ENCODE measurements around the gene LMNB1.
"Not testable (repeated sequence)": the region's sequence is repeated elsewhere in the genome, so short reads cannot be mapped to it uniquely, and the experiment has no call there.

LMNB1 gene, protein sequence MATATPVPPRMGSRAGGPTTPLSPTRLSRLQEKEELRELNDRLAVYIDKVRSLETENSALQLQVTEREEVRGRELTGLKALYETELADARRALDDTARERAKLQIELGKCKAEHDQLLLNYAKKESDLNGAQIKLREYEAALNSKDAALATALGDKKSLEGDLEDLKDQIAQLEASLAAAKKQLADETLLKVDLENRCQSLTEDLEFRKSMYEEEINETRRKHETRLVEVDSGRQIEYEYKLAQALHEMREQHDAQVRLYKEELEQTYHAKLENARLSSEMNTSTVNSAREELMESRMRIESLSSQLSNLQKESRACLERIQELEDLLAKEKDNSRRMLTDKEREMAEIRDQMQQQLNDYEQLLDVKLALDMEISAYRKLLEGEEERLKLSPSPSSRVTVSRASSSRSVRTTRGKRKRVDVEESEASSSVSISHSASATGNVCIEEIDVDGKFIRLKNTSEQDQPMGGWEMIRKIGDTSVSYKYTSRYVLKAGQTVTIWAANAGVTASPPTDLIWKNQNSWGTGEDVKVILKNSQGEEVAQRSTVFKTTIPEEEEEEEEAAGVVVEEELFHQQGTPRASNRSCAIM

DNA sequence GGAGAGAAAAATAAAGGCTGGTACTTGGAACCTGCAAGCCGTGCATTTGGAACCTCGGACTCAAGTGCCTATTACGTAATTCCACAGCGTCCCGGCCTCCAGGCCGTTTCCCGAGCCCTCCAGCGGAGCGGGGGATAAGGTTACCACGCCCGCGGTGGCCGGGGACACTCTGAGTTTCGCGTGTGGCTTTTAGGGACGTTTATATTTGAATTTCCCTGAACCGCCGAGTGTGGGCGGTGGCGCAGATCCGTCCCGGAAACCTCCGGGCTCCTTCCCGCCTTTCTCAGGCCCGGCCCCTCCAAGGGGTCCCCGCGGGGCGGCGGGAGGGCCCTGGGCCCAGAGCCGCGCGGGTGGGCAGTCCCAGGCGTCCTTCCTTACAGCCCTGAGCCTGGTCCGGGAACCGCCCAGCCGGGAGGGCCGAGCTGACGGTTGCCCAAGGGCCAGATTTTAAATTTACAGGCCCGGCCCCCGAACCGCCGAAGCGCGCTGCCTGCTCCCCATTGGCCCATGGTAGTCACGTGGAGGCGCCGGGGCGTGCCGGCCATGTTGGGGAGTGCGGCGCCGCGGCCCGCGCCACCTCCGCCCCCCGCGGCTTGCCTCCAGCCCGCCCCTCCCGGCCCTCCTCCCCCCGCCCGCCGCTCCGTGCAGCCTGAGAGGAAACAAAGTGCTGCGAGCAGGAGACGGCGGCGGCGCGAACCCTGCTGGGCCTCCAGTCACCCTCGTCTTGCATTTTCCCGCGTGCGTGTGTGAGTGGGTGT, at the start of gene LMNB1:
Gene LMNB1, plus strand, starts transcription at position 638 of the 758 bp plus-strand sequence. CDS start 373 bp downstream, outside the sequence.
- Histone ChIP-seq H3K9ac (ENCODE audit: low read depth, low read length) (peak within 1 kb of the TSS; percentile 96), H3K36me3 (ENCODE audit: insufficient read depth, low read length) (no peaks in the 10 kb centered on the region), H3K9me3 (ENCODE audit: control insufficient read depth, insufficient read depth, low read length) (no peaks in the 10 kb centered on the region), H3K4me1 (ENCODE audit: insufficient read depth, low read length) (no peaks in the 10 kb centered on the region)

DNA sequence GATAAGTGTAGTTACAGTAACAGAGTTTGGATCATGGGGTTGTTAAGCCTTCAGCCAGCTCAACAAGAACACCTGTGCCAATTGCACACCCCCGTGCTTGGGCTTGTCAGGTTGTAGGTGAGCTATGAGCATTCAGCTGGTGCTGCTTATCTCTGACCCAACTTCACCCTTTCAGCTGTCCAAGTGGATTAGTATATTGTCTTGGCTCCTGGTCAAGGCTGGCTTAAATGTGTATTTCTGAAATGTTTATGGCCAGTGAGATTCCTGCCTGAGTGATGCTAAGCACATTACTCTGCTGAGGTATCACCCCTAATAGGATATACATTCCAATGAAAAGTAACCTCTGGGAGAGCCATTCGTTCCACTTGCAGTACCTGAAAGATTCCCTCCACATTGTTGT, 44.2 kb upstream of the LMNB1 start:
- no peaks in the 10 kb centered on the region for H3K9me3 ChIP-seq (ENCODE audit: control insufficient read depth, insufficient read depth, low read length)
- no peak overlapping the region for H3K9ac ChIP-seq (ENCODE audit: low read depth, low read length)
- 0 out of 2 replicates have a peak, but pooled peaks cover 3% of the 10 kb centered on the region for H3K4me1 ChIP-seq (ENCODE audit: insufficient read depth, low read length)
- H3K36me3 ChIP-seq (ENCODE audit: insufficient read depth, low read length) = no peaks in the 10 kb centered on the region

DNA sequence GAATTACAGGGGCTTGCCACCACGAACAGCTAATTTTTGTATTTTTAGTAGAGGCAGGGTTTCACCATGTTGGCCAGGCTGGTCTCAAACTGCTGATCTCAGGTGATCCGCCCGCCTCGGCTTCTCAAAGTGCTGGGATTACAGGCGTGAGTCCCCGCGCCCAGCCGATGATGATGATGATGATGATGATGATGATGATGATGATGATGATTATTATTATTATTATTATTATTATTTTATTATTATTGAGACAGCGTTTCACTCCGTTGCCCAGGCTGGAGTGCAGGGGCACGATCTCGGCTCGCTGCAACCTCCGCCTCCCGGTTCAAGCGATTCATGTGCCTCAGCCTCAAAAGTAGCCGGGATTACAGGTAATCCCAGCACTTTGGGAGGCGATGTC, 42.4 kb upstream of the LMNB1 start:
- H3K36me3 ChIP-seq (ENCODE audit: insufficient read depth, low read length); H3K4me1 ChIP-seq (ENCODE audit: insufficient read depth, low read length); H3K9me3 ChIP-seq (ENCODE audit: control insufficient read depth, insufficient read depth, low read length); H3K9ac ChIP-seq (ENCODE audit: low read depth, low read length): not testable (repeated sequence)

DNA sequence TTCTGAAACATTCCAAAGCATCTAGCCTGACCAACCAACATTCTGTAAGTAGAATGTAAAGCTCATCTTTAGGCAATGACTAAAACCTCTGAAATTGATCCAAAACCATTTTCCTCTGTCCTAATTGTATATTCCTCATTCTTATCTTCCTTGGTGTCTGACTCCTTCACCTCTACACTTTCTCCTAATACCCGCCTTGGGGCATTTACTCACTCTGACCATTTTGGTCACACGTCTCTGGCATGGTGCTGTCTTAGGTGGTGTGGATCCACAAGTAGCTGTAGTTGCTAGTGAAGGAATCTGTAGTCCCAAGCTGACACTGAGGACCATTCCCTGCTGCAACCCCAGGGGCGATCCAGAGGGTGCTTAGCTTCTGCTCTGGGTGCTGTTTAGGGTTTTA, 40.8 kb upstream of the LMNB1 start:
- no peaks in the 10 kb centered on the region for H3K9me3 ChIP-seq (ENCODE audit: control insufficient read depth, insufficient read depth, low read length)
- no peak overlapping the region for H3K9ac ChIP-seq (ENCODE audit: low read depth, low read length)
- no peaks in the 10 kb centered on the region for H3K36me3 ChIP-seq (ENCODE audit: insufficient read depth, low read length)
- 0 out of 2 replicates have a peak, but pooled peaks cover 3% of the 10 kb centered on the region for H3K4me1 ChIP-seq (ENCODE audit: insufficient read depth, low read length)

DNA sequence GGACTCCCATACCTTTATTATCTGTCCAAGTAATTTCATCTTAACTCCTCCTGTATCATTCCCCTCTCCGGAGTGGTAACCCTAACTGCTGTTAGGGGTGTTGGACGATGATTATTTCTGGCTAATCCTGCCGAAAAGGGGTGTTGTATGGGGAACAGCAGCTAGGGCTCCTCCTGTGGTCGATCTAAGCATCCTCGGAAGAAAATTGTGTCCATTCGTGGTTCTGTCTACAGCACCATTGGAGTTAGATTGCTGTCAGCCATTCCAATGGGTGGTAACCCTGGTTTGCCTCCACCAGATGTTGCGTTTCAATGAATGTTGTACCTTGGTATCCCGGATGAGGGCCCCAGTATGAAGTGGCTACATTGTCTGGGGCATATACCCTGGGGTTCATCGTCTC, 35.6 kb upstream of the LMNB1 start:
- Histone ChIP-seq H3K4me1 (ENCODE audit: insufficient read depth, low read length) (peaks cover 14% of the 10 kb centered on the region), H3K36me3 (ENCODE audit: insufficient read depth, low read length) (no peaks in the 10 kb centered on the region), H3K9me3 (ENCODE audit: control insufficient read depth, insufficient read depth, low read length) (no peaks in the 10 kb centered on the region), H3K9ac (ENCODE audit: low read depth, low read length) (no peak overlapping the region)

DNA sequence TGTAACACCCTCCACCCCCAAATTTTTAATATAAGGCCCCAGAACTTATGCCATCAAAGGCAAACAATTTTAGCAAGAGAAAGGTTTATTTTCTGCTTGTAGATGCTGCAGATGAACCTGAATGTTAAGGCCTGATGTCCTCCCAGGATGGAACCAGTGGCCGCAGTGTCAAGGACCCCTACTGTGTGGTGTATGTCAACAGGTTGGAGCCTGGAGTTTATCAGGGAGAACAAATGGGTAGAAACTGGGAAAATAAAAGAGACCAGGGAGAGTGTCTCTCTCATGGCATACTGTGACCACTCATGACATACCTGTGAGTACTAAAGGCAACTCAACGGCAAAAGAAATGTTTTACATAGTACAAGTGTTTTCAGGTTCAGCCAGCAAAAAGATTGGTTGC, 34.5 kb upstream of the LMNB1 start:
- H3K9ac ChIP-seq (ENCODE audit: low read depth, low read length) = no peak overlapping the region
- H3K36me3 ChIP-seq (ENCODE audit: insufficient read depth, low read length) = no peaks in the 10 kb centered on the region
- H3K9me3 ChIP-seq (ENCODE audit: control insufficient read depth, insufficient read depth, low read length) = no peaks in the 10 kb centered on the region
- H3K4me1 ChIP-seq (ENCODE audit: insufficient read depth, low read length) = peaks cover 22% of the 10 kb centered on the region

DNA sequence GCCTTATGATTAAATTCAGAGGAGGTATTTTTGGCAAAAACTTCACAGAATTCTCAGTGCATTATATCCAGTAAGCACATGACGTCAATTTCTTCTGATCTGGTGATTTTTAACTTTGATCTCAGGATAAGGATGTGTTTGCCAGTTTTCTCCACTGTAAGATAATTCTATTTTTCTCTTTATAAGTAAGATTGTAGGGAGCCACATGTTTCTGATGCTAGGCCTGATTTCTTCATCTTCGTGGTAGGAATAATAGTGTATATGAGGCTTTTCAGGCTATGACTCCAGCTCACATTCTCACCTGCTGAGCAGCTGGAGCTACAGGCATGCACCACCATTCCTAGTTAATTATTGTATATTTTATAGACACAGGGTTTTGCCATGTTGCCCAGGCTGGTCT, 32.1 kb upstream of the LMNB1 start:
- H3K36me3 ChIP-seq (ENCODE audit: insufficient read depth, low read length) = no peaks in the 10 kb centered on the region
- H3K9me3 ChIP-seq (ENCODE audit: control insufficient read depth, insufficient read depth, low read length) = no peaks in the 10 kb centered on the region
- H3K9ac ChIP-seq (ENCODE audit: low read depth, low read length) = no peak overlapping the region
- peaks cover 24% of the 10 kb centered on the region for H3K4me1 ChIP-seq (ENCODE audit: insufficient read depth, low read length)

DNA sequence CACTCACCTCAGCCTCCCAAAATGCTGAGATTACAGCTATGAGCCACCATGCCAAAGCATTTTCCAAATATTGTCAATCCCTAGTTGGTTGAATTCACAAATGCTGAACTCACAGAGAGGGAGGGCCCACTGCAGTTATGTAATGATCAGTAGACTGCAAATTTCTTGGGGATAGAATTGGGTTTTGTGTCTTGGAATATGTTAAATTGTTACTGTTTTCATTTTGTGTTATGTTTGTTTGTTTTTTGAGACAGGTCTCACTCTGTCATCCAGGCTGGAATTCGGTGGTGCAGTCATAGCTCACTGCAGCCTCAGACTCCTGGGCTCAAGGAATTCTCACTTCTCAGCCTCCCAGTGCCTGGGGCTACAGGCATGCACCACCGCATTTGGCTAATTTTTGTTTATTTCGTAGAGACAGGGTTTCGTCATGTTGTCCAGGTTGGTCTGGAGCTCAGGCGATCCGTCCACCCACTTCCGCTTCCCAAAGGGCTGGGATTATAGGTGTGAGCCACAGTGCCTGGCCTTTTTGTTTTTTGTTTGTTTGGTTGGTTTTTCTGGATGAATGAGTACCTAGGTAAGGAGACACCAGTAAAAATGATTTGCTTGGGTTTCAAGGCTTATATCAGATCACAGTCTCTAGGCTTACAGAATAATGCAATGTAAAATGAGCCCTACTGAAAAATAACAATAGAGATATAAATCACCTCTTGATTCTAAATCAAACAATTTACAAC, 31.5 kb upstream of the LMNB1 start:
- Histone ChIP-seq H3K4me1 (ENCODE audit: insufficient read depth, low read length) (peaks cover 29% of the 10 kb centered on the region), H3K36me3 (ENCODE audit: insufficient read depth, low read length) (no peaks in the 10 kb centered on the region), H3K9me3 (ENCODE audit: control insufficient read depth, insufficient read depth, low read length) (no peaks in the 10 kb centered on the region), H3K9ac (ENCODE audit: low read depth, low read length) (no peak overlapping the region; the same call in 1 of the 2 replicates)

DNA sequence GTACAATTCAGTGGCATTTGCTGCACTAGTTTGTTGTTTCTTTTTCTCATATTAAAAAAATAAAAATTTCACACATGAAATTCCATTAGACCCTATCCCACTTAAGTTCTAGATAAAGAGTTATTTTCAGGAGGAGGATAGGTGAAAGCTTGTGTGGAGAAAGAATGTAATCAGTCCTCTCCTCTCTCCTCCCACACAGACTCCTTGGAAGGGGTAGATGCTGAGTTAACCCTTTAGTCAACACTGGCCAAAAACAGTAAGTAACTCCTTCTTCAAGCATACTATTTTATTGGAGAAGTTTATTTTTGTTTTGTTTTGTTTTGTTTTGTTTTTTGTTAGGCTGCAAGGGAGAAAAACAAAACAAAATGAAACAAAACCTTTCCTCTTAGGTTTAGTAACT, 30.6 kb upstream of the LMNB1 start:
- H3K36me3 ChIP-seq (ENCODE audit: insufficient read depth, low read length) = no peaks in the 10 kb centered on the region
- no peak overlapping the region; the same call in 1 of the 2 replicates for H3K9ac ChIP-seq (ENCODE audit: low read depth, low read length)
- H3K4me1 ChIP-seq (ENCODE audit: insufficient read depth, low read length) = peaks cover 35% of the 10 kb centered on the region
- H3K9me3 ChIP-seq (ENCODE audit: control insufficient read depth, insufficient read depth, low read length) = no peaks in the 10 kb centered on the region

DNA sequence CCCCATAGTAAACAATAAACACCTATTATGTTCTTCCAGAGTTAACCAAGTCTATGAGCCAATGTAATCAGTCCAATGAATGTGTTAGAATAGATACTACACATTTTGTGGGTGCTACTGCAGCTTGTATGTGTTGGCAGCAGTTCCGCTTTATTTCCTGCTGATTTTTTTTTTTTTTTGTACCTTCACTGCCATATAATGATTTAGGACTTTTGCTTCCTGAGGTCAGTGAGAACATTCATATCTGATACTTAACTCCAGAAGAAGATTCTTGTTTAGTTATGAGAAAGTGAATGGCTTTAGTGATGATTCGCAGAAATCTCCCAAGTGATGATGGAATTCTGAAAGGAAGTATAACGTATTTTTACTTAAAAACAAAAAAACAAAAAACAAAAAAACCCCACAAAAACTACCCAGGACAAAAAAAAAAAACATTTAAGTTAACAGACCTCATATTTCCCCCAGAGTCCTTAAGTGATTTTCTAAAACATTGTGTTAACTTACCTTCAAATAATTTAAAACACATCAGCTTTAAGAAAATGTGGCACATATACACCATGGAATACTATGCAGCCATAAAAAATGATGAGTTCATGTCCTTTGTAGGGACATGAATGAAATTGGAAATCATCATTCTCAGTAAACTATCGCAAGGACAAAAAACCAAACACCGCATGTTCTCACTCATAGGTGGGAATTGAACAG, 24.7 kb upstream of the LMNB1 start:
- H3K4me1 ChIP-seq (ENCODE audit: insufficient read depth, low read length) = peaks cover 14% of the 10 kb centered on the region
- no peak overlapping the region for H3K9ac ChIP-seq (ENCODE audit: low read depth, low read length)
- H3K9me3 ChIP-seq (ENCODE audit: control insufficient read depth, insufficient read depth, low read length) = no peaks in the 10 kb centered on the region
- H3K36me3 ChIP-seq (ENCODE audit: insufficient read depth, low read length) = no peaks in the 10 kb centered on the region

DNA sequence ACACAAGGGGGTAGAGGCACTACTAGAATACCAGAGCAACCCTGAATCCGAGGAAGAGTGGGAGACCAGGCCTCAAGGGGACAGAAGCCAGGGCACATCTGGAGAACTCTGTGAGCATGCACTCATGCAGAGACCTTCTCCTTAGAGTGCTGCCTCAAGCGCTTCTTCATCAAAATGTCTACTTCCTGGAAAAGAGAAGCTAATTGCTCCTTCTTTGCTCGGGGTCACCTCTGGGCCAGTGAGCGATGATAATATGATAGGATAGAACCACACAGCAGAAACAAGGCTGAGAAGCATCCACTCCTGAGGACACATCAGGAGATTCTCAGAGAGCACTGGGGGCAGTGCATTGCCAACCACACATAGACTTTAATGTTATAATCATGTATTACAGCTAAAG, 23.7 kb upstream of the LMNB1 start:
- Histone ChIP-seq H3K9me3 (ENCODE audit: control insufficient read depth, insufficient read depth, low read length) (no peaks in the 10 kb centered on the region), H3K9ac (ENCODE audit: low read depth, low read length) (no peak overlapping the region), H3K36me3 (ENCODE audit: insufficient read depth, low read length) (no peaks in the 10 kb centered on the region), H3K4me1 (ENCODE audit: insufficient read depth, low read length) (peaks cover 14% of the 10 kb centered on the region)

DNA sequence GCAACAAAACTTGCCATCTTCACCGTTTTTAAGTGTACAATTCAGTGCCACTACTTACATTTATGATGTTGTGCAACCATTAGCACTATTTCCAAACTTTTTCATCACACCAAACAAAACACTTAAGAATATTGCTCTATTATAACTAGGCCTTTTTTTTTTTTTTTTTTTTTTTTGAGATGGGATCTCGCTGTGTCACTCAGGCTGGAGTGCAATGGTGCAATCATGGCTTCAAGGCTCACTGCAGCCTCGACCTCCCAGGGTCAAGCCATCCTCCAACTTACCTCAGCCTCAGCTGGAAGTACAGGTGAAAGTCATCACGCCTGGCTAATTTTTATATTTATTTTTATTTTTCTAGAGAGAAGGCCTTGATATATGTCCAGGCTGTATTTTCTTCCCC, 22.3 kb upstream of the LMNB1 start:
- Histone ChIP-seq H3K4me1 (ENCODE audit: insufficient read depth, low read length) (peaks cover 19% of the 10 kb centered on the region), H3K9ac (ENCODE audit: low read depth, low read length) (no peak overlapping the region), H3K9me3 (ENCODE audit: control insufficient read depth, insufficient read depth, low read length) (no peaks in the 10 kb centered on the region), H3K36me3 (ENCODE audit: insufficient read depth, low read length) (no peaks in the 10 kb centered on the region)

DNA sequence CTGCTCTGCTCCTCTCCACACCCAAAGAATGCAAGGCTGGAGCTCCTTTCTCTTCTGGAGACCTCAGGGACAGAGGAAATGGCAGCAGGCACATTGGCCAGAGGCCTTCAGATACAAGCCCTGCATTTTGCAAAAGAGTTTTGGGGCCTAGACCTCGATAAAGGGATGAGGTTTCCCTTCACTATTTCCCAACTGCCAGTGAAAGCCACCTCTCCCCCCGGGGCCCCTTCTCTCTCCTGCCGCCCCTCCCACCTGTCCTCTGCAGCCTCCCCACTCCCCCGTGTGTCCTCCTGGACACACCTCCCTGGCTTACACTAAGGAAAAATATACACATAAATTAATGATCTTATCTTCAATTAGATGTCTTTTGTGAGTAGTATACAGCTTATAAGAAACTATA, 21.3 kb upstream of the LMNB1 start:
- H3K4me1 ChIP-seq (ENCODE audit: insufficient read depth, low read length) = peaks cover 13% of the 10 kb centered on the region
- no peak overlapping the region for H3K9ac ChIP-seq (ENCODE audit: low read depth, low read length)
- H3K9me3 ChIP-seq (ENCODE audit: control insufficient read depth, insufficient read depth, low read length) = no peaks in the 10 kb centered on the region
- H3K36me3 ChIP-seq (ENCODE audit: insufficient read depth, low read length) = no peaks in the 10 kb centered on the region
